HG03175 (cell line): ENCODE measurements around the gene LHFPL2.
"Not testable (repeated sequence)": the region's sequence is repeated elsewhere in the genome, so short reads cannot be mapped to it uniquely, and the experiment has no call there.

Source experiments
- ATAC-seq: cut with Tn5 transposase; IDR thresholded peaks from one replicate; pipeline ENCODE4 v1.9.1; 2021; ENCODE audit warnings: mild to moderate bottlenecking, moderate library complexity; ENCODE audit not compliant: unreplicated experiment

The LHFPL2 gene

GRCh38 chr5:78622302-78622971, 26.1 kb downstream of the LHFPL2 start:
- no peak for ATAC-seq

GRCh38 chr5:78621291-78621738, 27.3 kb downstream of the LHFPL2 start:
- no peak for ATAC-seq

GRCh38 chr5:78620119-78620518, 28.5 kb downstream of the LHFPL2 start:
- ATAC-seq: not testable (repeated sequence)

- ATAC-seq: no peak
These were observed 30.3 kb downstream of the LHFPL2 start for GRCh38 chr5:78618303-78618702.

- no peak for ATAC-seq
These were observed 32.9 kb downstream of the LHFPL2 start for GRCh38 chr5:78615697-78616096.

- no peak for ATAC-seq
These were observed 33.8 kb downstream of the LHFPL2 start for GRCh38 chr5:78614816-78615215.

GRCh38 chr5:78613756-78614155, 34.8 kb downstream of the LHFPL2 start:
- no peak for ATAC-seq

- ATAC-seq: no peak
These were observed 35.4 kb downstream of the LHFPL2 start for GRCh38 chr5:78613151-78613533.

GRCh38 chr5:78612227-78613150, 36.1 kb downstream of the LHFPL2 start:
- no peak for ATAC-seq

GRCh38 chr5:78611126-78611605, 37.4 kb downstream of the LHFPL2 start:
- ATAC-seq: no peak

- no peak for ATAC-seq
These were observed 37.9 kb downstream of the LHFPL2 start for GRCh38 chr5:78610636-78611035.

GRCh38 chr5:78610163-78610583, 38.4 kb downstream of the LHFPL2 start:
- ATAC-seq: no peak

GRCh38 chr5:78607864-78608263, 40.7 kb downstream of the LHFPL2 start:
- ATAC-seq: no peak

GRCh38 chr5:78606241-78606640, 42.3 kb downstream of the LHFPL2 start:
- ATAC-seq: no peak

GRCh38 chr5:78605611-78606010, 43.0 kb downstream of the LHFPL2 start:
- ATAC-seq: no peak

GRCh38 chr5:78604689-78605285, 43.8 kb downstream of the LHFPL2 start:
- no peak for ATAC-seq

GRCh38 chr5:78603636-78604175, 44.9 kb downstream of the LHFPL2 start:
- ATAC-seq: no peak

GRCh38 chr5:78602400-78602799, 46.2 kb downstream of the LHFPL2 start:
- ATAC-seq: no peak

- no peak for ATAC-seq
These were observed 46.8 kb downstream of the LHFPL2 start for GRCh38 chr5:78601559-78602314.

GRCh38 chr5:78600687-78601414, 47.7 kb downstream of the LHFPL2 start:
- no peak for ATAC-seq
